IPS DF 6.9 (cell line): ENCODE data around the gene TMIGD2.

ENCODE experiments used
- DNase-seq: peaks from one replicate; pipeline ENCODE4 v3.0.0-alpha.2; 2013; ENCODE audit warnings: low read depth, low spot score
- H3K27ac ChIP-seq: one replicate; pipeline ENCODE4 v1.5.1; 2013; ENCODE audit warnings: low read length, control low read depth
- H3K27me3 ChIP-seq: 2 replicates; pipeline ENCODE4 v1.6.1; 2013; ENCODE audit warnings: mild to moderate bottlenecking, low read length; ENCODE audit not compliant: control insufficient read depth, insufficient read depth
- H3K36me3 ChIP-seq: 2 replicates; pipeline ENCODE4 v1.6.1; 2013; ENCODE audit warnings: low read length; ENCODE audit not compliant: control insufficient read depth, insufficient read depth
- H3K4me1 ChIP-seq: 2 replicates; pipeline ENCODE4 v1.6.1; 2013; ENCODE audit warnings: low read length; ENCODE audit not compliant: control insufficient read depth, insufficient read depth
- H3K4me3 ChIP-seq: 2 replicates; pipeline ENCODE4 v1.5.1; 2013; ENCODE audit warnings: mild to moderate bottlenecking, low read length
- H3K9me3 ChIP-seq: 2 replicates; pipeline ENCODE4 v1.6.1; 2013; ENCODE audit warnings: low read length, inconsistent platforms; ENCODE audit not compliant: control insufficient read depth, insufficient read depth
- WGBS: extraction: QIAGEN DNeasy Blood & Tissue Kit; methylation state at CpG from one replicate; pipeline ENCODE4 v1.1.7; 2013; ENCODE audit warnings: mixed read lengths, missing lambda C conversion rate; ENCODE audit not compliant: insufficient read length, insufficient coverage; 5-methylcytosine and 5-hydroxymethylcytosine counted together

Gene TMIGD2

GRCh38 chr19:4326215-4326836 lies 24.1 kb upstream of the TMIGD2 start:
- H3K4me3 ChIP-seq: peak overlapping the region; percentile 49; the same call in 1 of the 2 replicates
- H3K27me3 ChIP-seq: no peaks in the 10 kb centered on the region
- H3K9me3 ChIP-seq: no peaks in the 10 kb centered on the region
- H3K36me3 ChIP-seq: peaks cover 3% of the 10 kb centered on the region; the same call in 1 of the 2 replicates
- H3K4me1 ChIP-seq: peaks cover 4% of the 10 kb centered on the region; the same call in 1 of the 2 replicates
- no CpG with 5 or more reads among the region's 13 CpGs for WGBS
- no peak overlapping the region for H3K27ac ChIP-seq
- no peak for DNase-seq

GRCh38 chr19:4324228-4324627 lies 22.0 kb upstream of the TMIGD2 start:
- no peak for DNase-seq
- H3K9me3 ChIP-seq: peaks cover 3% of the 10 kb centered on the region; the same call in 1 of the 2 replicates
- H3K27me3 ChIP-seq: no peaks in the 10 kb centered on the region
- H3K27ac ChIP-seq: no peak overlapping the region
- H3K4me3 ChIP-seq: no peak overlapping the region
- peaks cover 3% of the 10 kb centered on the region; the same call in 1 of the 2 replicates for H3K36me3 ChIP-seq
- H3K4me1 ChIP-seq: peaks cover 3% of the 10 kb centered on the region; the same call in 1 of the 2 replicates
- no CpG with 5 or more reads among the region's 12 CpGs for WGBS

- Histone ChIP-seq H3K36me3 (peaks cover 6% of the 10 kb centered on the region), H3K4me3 (no peak overlapping the region), H3K27ac (no peak overlapping the region), H3K4me1 (0 out of 2 replicates have a peak, but pooled peaks cover 2% of the 10 kb centered on the region), H3K27me3 (no peaks in the 10 kb centered on the region), H3K9me3 (peaks cover 3% of the 10 kb centered on the region; the same call in 1 of the 2 replicates)
- no peak for DNase-seq
- no CpG with 5 or more reads among the region's 9 CpGs for WGBS
These were observed 21.5 kb upstream of the TMIGD2 start for GRCh38 chr19:4323692-4324091.

GRCh38 chr19:4322942-4323665 lies 20.9 kb upstream of the TMIGD2 start:
- no peak for DNase-seq
- Histone ChIP-seq H3K9me3 (peaks cover 3% of the 10 kb centered on the region; the same call in 1 of the 2 replicates), H3K27me3 (no peaks in the 10 kb centered on the region), H3K4me1 (0 out of 2 replicates have a peak, but pooled peaks cover 2% of the 10 kb centered on the region), H3K4me3 (no peak overlapping the region), H3K36me3 (peaks cover 10% of the 10 kb centered on the region), H3K27ac (no peak overlapping the region)
- WGBS: no CpG with 5 or more reads among the region's 37 CpGs

GRCh38 chr19:4320419-4320818 lies 18.2 kb upstream of the TMIGD2 start:
- DNase-seq: no peak
- Histone ChIP-seq H3K36me3 (peaks cover 16% of the 10 kb centered on the region), H3K27me3 (no peaks in the 10 kb centered on the region), H3K27ac (no peak overlapping the region), H3K9me3 (peaks cover 3% of the 10 kb centered on the region; the same call in 1 of the 2 replicates), H3K4me3 (no peak overlapping the region), H3K4me1 (no peaks in the 10 kb centered on the region)
- WGBS: no CpG with 5 or more reads among the region's 2 CpGs

- H3K9me3 ChIP-seq: peaks cover 3% of the 10 kb centered on the region; the same call in 1 of the 2 replicates
- no peak for DNase-seq
These were observed 17.0 kb upstream of the TMIGD2 start for GRCh38 chr19:4319067-4319718.

GRCh38 chr19:4318460-4318859 lies 16.3 kb upstream of the TMIGD2 start:
- WGBS: no CpG with 5 or more reads among the region's 7 CpGs
- no peaks in the 10 kb centered on the region for H3K27me3 ChIP-seq
- peaks cover 16% of the 10 kb centered on the region for H3K36me3 ChIP-seq
- no peak for DNase-seq
- no peak overlapping the region for H3K4me3 ChIP-seq
- H3K9me3 ChIP-seq: peaks cover 3% of the 10 kb centered on the region; the same call in 1 of the 2 replicates
- no peaks in the 10 kb centered on the region for H3K4me1 ChIP-seq
- no peak overlapping the region for H3K27ac ChIP-seq

More at GRCh38 chr19:4319067-4319718, 17.0 kb upstream of the TMIGD2 start:
- no CpG with 5 or more reads among the region's 2 CpGs for WGBS
- H3K27me3 ChIP-seq: no peaks in the 10 kb centered on the region
- no peak overlapping the region for H3K27ac ChIP-seq
- no peak overlapping the region for H3K4me3 ChIP-seq
- no peaks in the 10 kb centered on the region for H3K4me1 ChIP-seq
- H3K36me3 ChIP-seq: peaks cover 16% of the 10 kb centered on the region

GRCh38 chr19:4316956-4317355 lies 14.8 kb upstream of the TMIGD2 start:
- Histone ChIP-seq H3K27me3 (no peaks in the 10 kb centered on the region), H3K27ac (no peak overlapping the region), H3K4me3 (no peak overlapping the region), H3K36me3 (peaks cover 13% of the 10 kb centered on the region; the same call in 1 of the 2 replicates), H3K9me3 (peaks cover 3% of the 10 kb centered on the region; the same call in 1 of the 2 replicates), H3K4me1 (no peaks in the 10 kb centered on the region)
- whole genome bisulfite sequencing: no CpG with 5 or more reads among the region's 9 CpGs
- DNase-seq: no peak

GRCh38 chr19:4313847-4314490 lies 11.8 kb upstream of the TMIGD2 start:
- H3K36me3 ChIP-seq: peaks cover 23% of the 10 kb centered on the region; the same call in 1 of the 2 replicates
- H3K27ac ChIP-seq: no peak overlapping the region
- no peaks in the 10 kb centered on the region for H3K9me3 ChIP-seq
- H3K27me3 ChIP-seq: no peaks in the 10 kb centered on the region
- no peaks in the 10 kb centered on the region for H3K4me1 ChIP-seq
- no CpG with 5 or more reads among the region's 12 CpGs for WGBS
- no peak overlapping the region for H3K4me3 ChIP-seq
- no peak for DNase-seq
